ENCODE results near the gene ST7.

GRCh38 chr7:116966601-116967000 lies 13.3 kb downstream of the ST7 start:
- TF ChIP-seq CTCF (conservative IDR thresholded peaks at IDR 0.05; ENCODE audit: low read length) (no peak), EZH2phosphoT487 (IDR thresholded peaks at IDR 0.05; ENCODE audit: borderline replicate concordance) (no peak)
